ENCODE measurements around the gene TFAP2A.

DNA sequence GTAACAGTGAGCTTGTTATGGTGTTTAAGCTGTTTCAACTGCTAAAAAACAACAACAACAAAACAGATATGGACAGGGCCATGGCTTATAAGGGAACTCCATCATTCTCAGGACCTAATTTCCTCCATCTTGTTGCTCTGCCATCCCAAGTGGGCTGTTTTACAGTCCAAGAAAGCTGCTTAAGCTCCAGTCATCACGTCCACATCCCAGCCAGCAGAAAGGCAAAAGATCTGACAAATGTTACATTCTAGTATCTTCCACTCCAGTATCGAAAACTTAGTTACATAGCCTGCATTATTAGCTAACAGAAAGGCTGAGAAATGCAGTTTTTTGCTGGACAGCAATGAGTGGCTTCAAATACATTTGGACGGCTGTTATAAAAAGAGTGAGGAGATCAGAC, 23.0 kb upstream of the TFAP2A start:
- TF ChIP-seq, protein P1, sequence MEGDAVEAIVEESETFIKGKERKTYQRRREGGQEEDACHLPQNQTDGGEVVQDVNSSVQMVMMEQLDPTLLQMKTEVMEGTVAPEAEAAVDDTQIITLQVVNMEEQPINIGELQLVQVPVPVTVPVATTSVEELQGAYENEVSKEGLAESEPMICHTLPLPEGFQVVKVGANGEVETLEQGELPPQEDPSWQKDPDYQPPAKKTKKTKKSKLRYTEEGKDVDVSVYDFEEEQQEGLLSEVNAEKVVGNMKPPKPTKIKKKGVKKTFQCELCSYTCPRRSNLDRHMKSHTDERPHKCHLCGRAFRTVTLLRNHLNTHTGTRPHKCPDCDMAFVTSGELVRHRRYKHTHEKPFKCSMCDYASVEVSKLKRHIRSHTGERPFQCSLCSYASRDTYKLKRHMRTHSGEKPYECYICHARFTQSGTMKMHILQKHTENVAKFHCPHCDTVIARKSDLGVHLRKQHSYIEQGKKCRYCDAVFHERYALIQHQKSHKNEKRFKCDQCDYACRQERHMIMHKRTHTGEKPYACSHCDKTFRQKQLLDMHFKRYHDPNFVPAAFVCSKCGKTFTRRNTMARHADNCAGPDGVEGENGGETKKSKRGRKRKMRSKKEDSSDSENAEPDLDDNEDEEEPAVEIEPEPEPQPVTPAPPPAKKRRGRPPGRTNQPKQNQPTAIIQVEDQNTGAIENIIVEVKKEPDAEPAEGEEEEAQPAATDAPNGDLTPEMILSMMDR (conservative IDR thresholded peaks at IDR 0.05; ENCODE audit: low read length) = no peak
- no peak for TF ChIP-seq EZH2phosphoT487 (IDR thresholded peaks at IDR 0.05; ENCODE audit: borderline replicate concordance)

All from Loucy (cell line).